K562 (cell line): ENCODE measurements around the gene USP16. TPM values are rescaled to one million over a fixed set of nuclear protein-coding genes. Genes with fewer than 3 reads are reported as not detected.

Experiments
- ATF3 ChIP-seq, 2 experiments: fragments of 450-650 bp in 1 of 2; sonication (generic) in 1 of 2; formaldehyde crosslinking in 1 of 2; IDR thresholded peaks in 1 of 2; conservative IDR thresholded peaks in 1 of 2; 2 replicates each; pipeline versions ENCODE4 v1.6.1 to v1.8.1; 2016 to 2023; ENCODE audit warnings: mild to moderate bottlenecking in 2 of 2, moderate library complexity in 2 of 2, inconsistent platforms in 1 of 2, missing genetic modification reagents in 1 of 2
- ATF7 ChIP-seq: fragments of 450-650 bp; IDR thresholded peaks from 2 replicates; pipeline ENCODE4 v1.7.1; 2014; ENCODE audit warnings: mild to moderate bottlenecking, moderate library complexity
- CCNT2 ChIP-seq: IDR thresholded peaks from 2 replicates; pipeline ENCODE4 v1.6.1; 2011; ENCODE audit warnings: borderline replicate concordance, low read depth, mild to moderate bottlenecking, moderate library complexity, mixed read lengths, low read length; ENCODE audit not compliant: insufficient read length; ENCODE audit errors: extremely low read depth
- CXXC5 ChIP-seq: fragments of 250-450 bp; sonication (Bioruptor Pico); IDR thresholded peaks from 2 replicates; pipeline ENCODE4 v1.8.0; 2022; ENCODE audit warnings: inconsistent platforms, mild to moderate bottlenecking, moderate library complexity
- ERF ChIP-seq: fragments of 450-650 bp; formaldehyde crosslinking; IDR thresholded peaks from 2 replicates; pipeline ENCODE4 v1.4.0; 2020; ENCODE audit warnings: mild to moderate bottlenecking, mixed read lengths
- HINFP ChIP-seq: fragments of 450-650 bp; conservative IDR thresholded peaks from 2 replicates; pipeline ENCODE4 v1.6.1; 2016; ENCODE audit warnings: missing genetic modification characterization, low read depth, mild to moderate bottlenecking, control low read depth, missing compliant biosample characterization
- HNRNPLL ChIP-seq: fragments of 200-400 bp; formaldehyde crosslinking; IDR thresholded peaks from 2 replicates; pipeline ENCODE4 v1.6.1; 2017; ENCODE audit warnings: low read length, low read depth, mild to moderate bottlenecking; ENCODE audit not compliant: poor library complexity, severe bottlenecking
- KLF6 ChIP-seq: fragments of 250-450 bp; sonication (Bioruptor Pico); IDR thresholded peaks from 2 replicates; pipeline ENCODE4 v1.4.0; 2020; ENCODE audit warnings: mild to moderate bottlenecking, moderate library complexity, borderline replicate concordance
- TAL1 ChIP-seq: fragments of 450-650 bp; IDR thresholded peaks from 2 replicates; pipeline ENCODE4 v1.6.1; 2016; ENCODE audit warnings: mild to moderate bottlenecking
- ZBTB40 ChIP-seq, 2 experiments: fragments of 450-650 bp in 1 of 2; sonication (generic) in 1 of 2; formaldehyde crosslinking in 1 of 2; IDR thresholded peaks; 2 replicates each; pipeline versions ENCODE4 v1.7.1 to v1.9.0; 2016 to 2022; ENCODE audit warnings: inconsistent platforms in 1 of 2, mild to moderate bottlenecking in 1 of 2, missing genetic modification reagents in 1 of 2
- ZNF311 ChIP-seq: fragments of 250-450 bp; sonication (Bioruptor Pico); IDR thresholded peaks from 2 replicates; pipeline ENCODE4 v1.4.0; 2020; ENCODE audit warnings: mild to moderate bottlenecking, moderate library complexity
- polyA plus RNA-seq, 8 experiments: library from polyadenylated mRNA; depleted of rRNA in 4 of 8; stranded (reverse) in 5 of 8; unstranded in 3 of 8; fragments of >200 nt; fragmentation: Nextera tagmentation in 2 of 8; fragmentation: Illumina TruSeq in 1 of 8; extraction: Ambion mirVana in 2 of 8; extraction: Trizol in 1 of 8; gene quantifications; 2 replicates each; pipeline versions ENCODE4 v1.2.1 to v1.2.3, GENCODE V29; 2011 to 2014; ENCODE audit warnings: inconsistent platforms in 1 of 8, missing spikeins in 1 of 8
- total RNA-seq, 7 experiments: library from RNA; depleted of rRNA in 6 of 7; stranded (reverse); fragments of >200 nt in 6 of 7; fragmentation: Illumina TruSeq in 2 of 7; extraction: Trizol in 2 of 7; gene quantifications; 2 replicates each; pipeline versions ENCODE4 v1.2.1 to v1.2.3, GENCODE V29; 2011 to 2021; ENCODE audit warnings: low replicate concordance in 1 of 7

The USP16 gene
- total and polyA plus RNA-seq, 9 of the 15 experiments (the other 6 are each of a cell fraction or from before 2014, with no cell fraction given) = 38.4 to 90.9 (median 62.8) TPM

GRCh38 chr21:29024474-29025327 is at the start of gene USP16 (continued):
- peak; percentile 94 for TF ChIP-seq ZBTB40 (IDR thresholded peaks at IDR 0.05)
- TF ChIP-seq ZBTB40 (CRISPR knock-in tag; IDR thresholded peaks at IDR 0.05) = no peak
- TF ChIP-seq ZNF311 (CRISPR knock-in tag) = no peak
- TF ChIP-seq ERF (CRISPR knock-in tag) = peak; percentile 19; the same call in 1 of the 2 replicates
- no peak for TF ChIP-seq CCNT2
- TF ChIP-seq HNRNPLL = peak; percentile 46
- TF ChIP-seq ATF7 = peak; percentile 89
- TF ChIP-seq KLF6 (CRISPR knock-in tag) = no peak
- peak; percentile 85 for TF ChIP-seq CXXC5
- TF ChIP-seq TAL1 = no peak
- no peak for TF ChIP-seq HINFP (tag)
- TF ChIP-seq ATF3 (IDR thresholded peaks at IDR 0.05) = no peak
- 0 out of 2 replicates have a peak, but pooled peaks have one; percentile 32 for TF ChIP-seq ATF3 (CRISPR knock-in tag; conservative IDR thresholded peaks at IDR 0.05)
